Measurements from ENCODE around the gene ASAP2.
A peak's percentile ranks its signal among the peaks of the same experiment; 100 is the strongest.

ASAP2 gene

DNA sequence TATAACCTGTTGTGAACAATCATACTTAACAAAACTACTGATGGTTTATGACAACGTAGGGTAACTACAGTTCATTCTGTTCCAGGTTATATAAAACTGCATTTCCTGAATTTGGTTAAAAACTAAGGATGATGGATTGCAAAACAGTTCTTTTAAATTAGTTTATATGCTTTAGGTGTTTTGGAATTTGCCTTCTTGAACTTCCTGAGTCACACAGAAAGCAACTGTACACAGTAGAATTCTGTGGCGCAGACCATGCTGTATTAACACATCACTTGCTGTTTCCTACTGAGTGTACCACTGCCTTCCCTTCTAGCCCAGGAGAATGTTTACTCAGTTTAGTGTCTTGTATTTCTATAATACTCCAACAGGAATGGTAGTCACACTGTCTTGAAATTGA, 197.3 kb downstream of the ASAP2 start:
- no peak for ATAC-seq

DNA sequence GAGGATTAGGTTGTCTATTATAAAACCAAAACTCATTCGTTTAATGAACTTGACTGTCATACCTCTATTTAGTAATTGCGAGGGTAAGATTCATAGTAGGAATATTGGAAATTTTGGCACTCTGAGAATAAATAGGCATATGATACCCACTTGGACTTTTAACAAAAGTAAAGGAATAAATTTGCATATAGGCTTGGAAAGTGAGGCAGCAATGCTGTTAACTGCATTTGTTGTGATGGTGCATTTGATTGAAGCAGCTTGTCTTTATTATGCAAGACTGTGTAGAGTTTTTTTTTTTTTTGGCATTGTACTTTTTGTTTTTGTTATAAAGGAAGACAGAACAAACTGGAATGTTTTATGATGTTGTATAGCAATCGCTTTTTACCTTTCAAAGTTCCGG, 197.8 kb downstream of the ASAP2 start:
- no peak for ATAC-seq
- no peak for DNase-seq

More for the DNA sequence above, 197.3 kb downstream of the ASAP2 start:
- no peak for DNase-seq

DNA sequence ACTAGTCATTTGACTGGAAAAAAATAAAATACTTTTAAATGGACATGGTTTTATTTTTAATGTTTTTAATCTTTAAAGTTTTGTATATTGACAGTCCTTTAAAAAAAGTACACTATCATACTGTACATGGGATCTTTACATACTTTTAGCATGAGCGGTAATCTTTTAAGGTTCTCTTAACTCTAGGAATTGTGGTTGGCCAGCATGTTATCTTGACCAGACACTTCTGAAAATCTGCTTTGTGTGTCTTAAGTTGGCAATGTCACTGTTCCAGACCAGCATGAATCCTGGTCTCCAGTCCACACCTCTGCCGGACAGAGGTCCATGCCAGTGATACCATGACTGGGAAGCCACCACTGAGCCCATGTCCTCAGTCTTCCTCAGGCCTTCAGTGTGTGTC, 199.0 kb downstream of the ASAP2 start:
- DNase-seq (no peak), ATAC-seq (no peak)

DNA sequence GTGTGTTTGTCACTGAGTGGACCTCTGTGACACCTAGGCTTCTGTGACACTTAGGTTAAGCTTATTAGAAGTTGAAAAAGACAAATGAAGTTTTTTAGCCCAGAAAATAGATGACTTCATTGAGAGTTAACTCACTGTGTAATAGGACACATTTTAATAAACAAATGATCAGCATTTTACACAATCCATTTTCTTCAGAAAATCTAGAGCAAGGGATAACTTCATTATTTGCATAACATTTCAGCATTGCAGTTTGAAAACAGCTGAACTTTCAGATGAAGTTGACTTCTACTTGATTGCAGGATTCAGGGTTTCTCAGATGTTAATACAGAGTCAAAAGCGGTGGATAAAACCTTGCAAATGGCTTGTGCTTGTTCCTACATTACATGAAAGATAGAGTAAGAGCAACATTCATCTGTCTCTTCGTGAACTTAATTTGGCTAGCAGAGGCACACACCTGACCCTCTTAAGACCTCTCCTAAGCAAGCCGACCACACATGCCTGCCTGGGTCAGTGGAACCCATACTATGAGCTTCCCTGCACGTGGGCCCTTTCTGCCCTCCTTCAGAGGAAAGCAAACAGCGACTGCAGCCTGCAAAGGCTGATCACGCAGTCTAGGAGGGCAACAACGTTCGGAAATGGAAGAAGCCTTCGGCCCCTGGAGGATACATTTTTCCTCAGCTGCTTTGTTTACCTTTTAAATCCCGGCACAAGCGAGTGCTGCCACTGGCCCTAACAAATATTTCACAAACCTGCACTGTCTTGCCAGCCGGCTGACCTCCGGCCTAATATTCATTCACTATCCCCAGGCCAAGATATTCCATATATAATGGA, 200.1 kb downstream of the ASAP2 start:
- ATAC-seq (no peak), DNase-seq (no peak)

DNA sequence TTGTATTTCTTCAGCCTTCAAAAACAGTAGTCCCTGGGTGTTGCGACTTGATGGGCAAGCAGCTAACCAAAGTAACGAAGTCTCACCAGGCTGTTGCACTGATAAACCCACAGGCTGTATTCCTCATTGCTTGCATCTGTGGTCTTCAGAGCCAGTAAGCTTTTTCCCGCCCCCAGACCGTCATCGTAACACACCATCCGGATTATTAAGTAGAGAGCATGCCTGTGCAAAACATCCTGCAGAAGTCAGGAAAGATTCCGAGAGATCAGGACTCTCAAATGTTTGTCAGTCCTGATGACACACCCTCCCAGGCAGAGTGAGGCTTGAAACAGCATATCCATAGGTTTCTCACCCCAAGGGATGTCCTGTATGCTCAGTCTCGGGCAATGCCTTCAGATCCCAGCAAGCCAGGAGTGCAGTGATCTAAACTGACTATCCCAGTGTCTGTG, 200.8 kb downstream of the ASAP2 start:
- ATAC-seq = no peak
- DNase-seq = no peak

DNA sequence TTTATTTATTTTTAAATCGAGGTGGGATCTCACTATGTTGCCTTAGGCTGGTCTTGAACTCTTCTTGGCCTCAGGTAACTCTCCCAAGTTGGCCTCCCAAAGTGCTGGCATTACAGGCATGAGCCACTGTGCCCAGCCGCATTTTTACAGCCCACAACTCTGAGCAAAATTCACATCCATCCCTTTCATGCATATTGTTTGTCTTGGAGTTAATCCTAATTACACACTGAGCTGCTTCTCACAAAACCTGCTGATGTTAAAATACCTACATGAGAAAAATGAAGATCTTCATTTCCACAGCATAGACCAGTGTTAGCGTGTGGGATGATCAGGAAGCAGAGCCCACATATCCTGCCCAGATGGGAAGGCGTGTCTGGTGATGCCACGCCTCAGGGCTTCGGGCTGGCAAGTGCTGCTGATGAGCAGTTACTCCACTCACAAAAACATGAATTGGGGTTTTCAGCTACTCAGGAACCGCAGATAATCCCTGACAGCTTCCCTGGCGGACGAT, 202.1 kb downstream of the ASAP2 start:
- DNase-seq (no peak), ATAC-seq (no peak)

DNA sequence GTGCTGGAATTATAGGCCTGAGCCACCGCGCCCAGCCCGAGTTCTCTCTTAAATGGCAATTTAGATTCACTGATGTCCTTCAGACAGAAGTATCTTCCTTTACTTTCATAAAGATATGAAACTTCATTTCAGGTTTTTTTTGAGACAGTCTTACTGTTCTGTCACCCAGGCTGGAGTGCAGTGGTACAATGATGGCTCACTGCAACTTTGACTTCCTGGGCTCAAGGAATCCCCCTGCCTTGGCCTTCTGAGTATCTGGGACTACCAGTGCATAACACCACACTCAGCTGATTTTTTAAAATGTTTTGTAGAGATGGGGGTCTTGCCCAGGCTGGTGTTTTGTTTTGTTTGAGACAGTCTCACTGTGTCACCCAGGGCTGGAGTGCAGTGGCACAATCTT, 203.5 kb downstream of the ASAP2 start:
- no peak for DNase-seq

DNA sequence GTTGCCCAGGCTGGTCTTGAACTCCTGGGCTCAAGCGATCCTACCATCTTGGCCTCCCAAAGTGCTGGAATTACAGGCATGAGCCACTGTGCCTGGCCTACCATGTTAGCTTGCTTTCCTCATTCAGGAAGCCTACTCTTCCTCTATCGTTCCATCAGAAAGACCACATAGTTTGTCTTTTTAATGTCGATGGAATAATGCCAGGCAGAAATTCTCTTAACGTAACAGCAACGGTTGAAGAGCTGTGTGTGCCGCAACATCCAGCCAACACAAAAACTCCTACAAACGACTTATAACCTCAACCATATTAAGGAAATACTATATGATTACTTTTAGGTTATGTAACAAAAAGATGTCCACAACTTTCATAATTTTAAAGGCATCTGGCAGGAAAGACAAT, 206.2 kb downstream of the ASAP2 start:
- ATAC-seq = no peak
- DNase-seq = no peak

More for the DNA sequence above, 203.5 kb downstream of the ASAP2 start:
- ATAC-seq = peak; percentile 71

DNA sequence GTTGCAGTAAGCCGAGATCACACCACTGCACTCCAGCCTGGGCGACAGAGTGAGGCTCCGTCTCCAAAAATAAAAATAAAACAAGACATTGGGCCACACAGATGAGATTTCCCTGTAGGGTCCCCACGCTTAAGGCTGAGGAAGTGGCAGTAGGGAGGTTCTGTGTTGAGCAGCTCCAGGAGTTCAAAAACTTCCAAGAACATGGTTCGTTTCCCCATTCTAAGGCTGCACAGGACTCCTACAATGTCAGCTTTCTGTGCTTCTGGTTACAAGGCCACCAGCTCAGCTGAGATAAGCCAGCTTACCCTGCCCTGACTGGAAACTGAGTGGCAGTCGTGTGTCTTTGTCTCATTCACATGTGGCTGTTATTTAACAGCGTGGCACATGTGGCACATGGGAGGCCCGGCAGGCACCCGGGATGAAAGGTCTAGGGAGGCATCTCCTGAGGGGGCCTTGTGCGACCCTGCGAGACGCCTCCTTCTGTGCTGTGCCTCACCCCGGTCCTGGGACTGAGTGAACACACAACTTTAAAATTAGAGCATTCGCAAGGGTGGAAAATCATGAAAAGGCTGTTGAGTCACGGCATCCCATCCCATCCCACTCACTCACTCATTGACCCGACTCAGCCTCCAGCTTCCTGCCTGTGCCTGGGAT, 209.0 kb downstream of the ASAP2 start:
- ATAC-seq (peak; percentile 23), DNase-seq (no peak)

DNA sequence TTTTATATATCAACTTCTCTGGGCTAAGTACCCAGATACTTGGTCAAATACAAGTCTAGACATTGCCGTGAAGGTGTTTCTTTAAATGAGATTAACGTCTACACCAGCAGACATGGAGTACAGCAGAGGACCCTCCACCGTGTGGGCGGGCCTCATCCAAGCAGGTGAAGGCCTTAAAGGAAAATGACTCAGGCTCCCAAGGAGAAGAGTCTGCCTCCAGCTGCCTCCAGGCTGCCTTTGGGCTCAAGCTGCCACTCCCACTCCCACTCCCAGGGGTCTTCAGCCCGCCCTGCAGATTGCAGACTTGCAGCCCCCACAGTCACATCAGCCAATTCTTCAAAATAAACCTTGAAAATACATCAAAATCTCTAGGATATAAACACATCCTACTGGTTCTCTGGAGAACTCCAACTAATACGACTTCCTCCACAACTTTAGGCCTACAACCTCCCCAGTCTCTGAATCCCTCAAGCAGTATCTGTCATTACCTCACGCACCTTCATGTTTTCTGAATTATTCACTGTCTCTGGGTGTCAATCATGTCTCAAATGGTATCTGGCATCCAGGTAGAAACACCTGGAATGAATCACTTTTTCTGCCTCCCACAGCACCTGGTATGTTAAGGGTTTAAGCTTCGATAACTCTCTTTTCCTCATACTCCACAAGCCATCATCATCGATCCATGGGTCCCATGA, 209.8 kb downstream of the ASAP2 start:
- ATAC-seq = no peak
- no peak for DNase-seq

DNA sequence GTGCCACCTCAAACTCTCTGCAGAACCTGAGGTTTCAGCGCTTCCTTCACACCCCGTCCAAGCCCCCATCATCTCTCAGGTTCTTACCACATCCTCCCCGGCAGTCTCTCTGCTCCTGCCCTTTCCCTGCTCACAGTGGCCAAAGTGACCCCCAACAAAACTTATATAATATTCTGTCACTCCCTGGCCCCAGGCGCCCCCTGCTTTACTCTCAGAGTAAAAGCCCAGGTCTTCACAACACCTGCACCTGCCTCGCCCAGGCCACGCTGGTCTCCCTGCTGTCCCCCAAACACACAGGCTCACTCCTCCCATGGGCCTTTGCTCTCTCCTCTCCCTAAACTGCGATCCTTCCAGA, 210.3 kb downstream of the ASAP2 start:
- peak; percentile 14 for ATAC-seq
- DNase-seq = no peak

DNA sequence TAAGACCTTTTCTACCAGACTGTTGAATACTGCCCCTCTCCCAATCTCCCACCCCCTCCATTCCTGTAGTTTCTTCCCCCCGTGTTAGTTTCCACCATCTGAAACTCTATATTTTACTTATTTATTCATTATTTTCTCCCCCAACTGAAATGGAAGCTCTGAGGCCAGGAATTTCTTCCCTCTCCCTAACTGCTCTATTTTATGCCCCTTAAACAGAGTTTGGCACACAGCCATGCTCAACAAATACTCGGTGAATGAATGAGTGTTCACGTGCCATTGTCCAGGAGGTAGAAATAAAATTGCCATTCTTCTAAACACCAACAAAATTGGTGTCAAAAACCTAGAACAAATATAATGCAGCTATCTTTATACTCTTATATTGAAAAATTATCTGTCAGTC, 211.1 kb downstream of the ASAP2 start:
- ATAC-seq = no peak
- DNase-seq = no peak

DNA sequence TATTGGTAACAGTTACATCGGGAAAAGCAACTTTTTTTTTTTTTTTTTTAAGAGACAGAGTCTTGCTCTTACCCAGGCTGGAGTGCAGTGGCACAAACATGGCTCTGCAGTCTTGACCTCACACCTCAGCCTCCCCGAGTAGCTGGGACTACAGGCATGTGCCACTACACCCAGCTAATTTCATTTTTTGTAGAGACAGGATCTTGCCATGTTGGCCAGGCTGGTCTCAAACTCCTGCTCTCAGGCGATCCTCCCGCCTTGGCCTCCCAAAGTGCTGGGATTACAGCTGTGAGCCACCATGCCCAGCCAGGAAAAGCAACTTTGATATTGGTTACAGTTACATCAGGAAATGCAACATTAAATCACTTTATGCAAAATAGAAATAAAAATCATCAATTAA, 212.1 kb downstream of the ASAP2 start:
- ATAC-seq = no peak
- no peak for DNase-seq

DNA sequence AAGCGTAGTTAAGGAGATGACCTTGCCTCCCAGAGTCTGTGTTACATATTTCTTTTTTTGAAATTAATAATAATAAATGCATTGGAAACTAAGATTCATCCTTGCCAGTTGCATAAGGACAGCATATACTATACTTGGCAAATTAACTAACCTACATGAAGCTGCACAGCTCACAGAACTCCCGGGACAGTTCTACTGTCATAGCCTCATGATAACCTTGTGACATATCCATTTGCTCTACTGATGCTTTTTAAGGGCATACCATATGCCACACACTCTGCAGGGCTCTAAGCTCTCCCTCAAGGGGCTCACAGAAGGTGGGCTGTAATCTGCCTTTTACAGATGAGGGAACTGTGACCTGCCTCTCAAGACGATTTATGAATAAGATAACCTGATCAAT, 212.9 kb downstream of the ASAP2 start:
- no peak for ATAC-seq
- DNase-seq = no peak

DNA sequence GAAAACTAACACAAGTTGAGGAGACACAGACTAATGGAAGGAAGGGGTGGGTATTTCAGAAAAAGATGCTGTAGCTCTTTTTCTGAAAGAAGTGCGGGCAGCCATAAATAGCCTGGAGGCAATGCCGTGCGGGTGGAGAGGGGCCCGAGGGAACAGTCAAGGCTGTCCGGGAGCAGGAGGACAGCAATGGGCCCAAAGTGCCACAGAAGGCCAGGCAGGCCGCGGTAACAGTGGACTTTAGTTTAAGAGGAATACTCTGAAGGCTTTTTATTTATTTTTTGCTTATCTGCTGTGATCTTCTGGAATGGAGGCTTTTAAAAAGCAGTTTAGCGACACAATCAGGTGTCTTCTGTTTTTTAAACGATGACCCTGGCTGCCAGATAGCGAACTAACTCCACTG, 213.9 kb downstream of the ASAP2 start:
- ATAC-seq (no peak), DNase-seq (no peak)

DNA sequence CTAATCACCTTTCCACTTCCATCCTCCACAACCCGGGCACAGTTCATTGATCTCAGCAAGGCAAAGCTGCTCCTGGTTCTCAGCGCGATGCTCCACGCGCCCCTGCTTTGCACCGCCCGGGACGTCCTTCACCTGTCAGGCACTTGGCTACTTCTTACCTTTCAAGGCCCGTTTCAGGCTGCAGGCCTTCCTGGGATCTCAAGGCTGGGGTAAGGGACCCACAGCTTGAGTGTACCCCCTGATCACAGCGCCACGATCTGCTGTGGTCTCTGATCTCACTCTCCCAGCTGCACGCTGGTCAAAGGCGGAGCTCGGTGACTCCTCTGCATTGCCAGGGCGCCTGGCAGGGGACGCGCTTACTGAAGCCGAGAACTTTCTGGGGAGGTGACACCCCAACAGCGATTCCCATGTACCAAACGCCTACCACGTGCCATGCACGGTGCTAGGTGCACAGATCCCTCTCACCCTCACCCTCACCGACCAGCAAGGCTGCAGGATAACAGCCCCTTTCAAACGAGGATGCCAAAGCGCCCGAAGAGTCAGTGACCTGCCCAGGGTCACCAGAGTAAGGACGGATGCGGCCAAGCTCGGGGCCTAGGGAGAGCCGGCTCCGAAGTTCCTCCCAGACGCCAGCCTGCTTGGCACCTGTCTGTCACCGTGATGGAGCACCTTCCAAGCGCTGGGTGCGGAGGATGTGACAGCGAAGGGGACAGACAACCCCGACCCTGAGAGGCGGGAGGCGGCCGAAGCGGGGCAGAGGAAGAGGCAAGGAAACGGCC, 215.9 kb downstream of the ASAP2 start:
- ATAC-seq = peak; percentile 44

DNA sequence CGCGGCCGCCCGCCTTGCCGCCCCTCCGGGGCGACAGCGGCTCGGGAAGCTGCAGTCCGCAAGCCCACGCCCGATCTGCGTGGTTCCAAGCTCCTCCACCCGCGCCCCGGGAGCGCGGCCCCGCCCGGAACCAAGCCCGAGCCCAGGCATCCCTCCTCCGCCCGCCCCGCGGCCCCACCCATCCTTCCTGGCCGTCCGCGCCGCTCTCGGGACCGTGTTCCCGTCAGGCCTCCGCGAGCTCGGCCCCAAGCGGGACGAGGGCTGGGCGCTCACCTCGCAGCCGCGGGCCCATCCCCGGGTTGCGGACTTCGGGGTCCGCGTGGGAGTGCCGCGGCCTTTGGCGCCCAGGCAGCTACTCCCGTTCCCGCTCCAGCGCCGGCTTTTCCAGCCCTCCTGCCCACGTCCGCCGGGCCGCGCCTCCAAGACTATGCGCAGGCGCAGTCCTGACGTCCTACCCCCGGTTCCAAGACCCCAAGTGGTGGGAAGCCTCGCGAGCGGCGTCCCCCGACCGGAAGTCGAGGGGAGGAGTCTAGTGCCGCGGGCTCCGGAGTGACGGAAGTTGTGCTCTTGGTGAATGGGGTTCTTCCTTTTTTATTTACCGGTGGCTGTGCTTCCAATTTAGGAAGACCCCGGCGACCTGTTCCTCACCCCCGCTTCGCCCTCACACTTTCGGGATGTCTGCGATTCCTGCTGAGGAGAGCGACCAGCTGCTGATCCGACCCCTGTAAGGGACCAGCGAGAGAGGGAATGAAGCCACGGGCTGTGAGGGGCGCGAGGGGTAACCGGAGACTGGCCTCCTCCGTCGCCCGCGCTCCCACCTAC, 216.7 kb downstream of the ASAP2 start, which contains the start of the genes CPSF3 and ITGB1BP1:
Gene CPSF3 (plus strand): TSS at position 555 of the 822 bp plus-strand sequence. CDS start 120 bp downstream, at position 675.
Gene ITGB1BP1 (minus strand): TSS at position 429 of the 822 bp plus-strand sequence. CDS start 4,831 bp downstream, outside the sequence.
- ATAC-seq (peak; percentile 91), DNase-seq (peak; percentile 99)

More for the DNA sequence above, 215.9 kb downstream of the ASAP2 start:
- DNase-seq = peak; percentile 59

DNA sequence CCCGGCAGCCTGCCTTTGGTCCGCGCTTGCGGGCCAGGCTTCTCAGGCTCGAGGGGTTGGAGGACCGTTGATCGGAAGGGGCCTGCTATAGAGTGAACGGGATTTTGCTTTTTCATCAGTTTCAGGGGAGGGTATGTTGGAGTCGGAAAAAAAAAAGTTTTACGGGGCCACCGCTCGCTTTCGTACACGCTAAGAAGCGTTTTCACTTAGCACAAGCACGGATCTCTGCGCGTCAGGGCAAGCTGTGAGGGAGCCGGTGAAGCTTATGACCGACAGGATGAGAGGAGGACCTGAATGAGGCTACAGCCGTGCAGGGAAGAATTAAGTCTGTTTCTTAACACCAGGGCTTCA, 217.3 kb downstream of the ASAP2 start:
- DNase-seq (peak; percentile 26), ATAC-seq (peak; percentile 1)

DNA sequence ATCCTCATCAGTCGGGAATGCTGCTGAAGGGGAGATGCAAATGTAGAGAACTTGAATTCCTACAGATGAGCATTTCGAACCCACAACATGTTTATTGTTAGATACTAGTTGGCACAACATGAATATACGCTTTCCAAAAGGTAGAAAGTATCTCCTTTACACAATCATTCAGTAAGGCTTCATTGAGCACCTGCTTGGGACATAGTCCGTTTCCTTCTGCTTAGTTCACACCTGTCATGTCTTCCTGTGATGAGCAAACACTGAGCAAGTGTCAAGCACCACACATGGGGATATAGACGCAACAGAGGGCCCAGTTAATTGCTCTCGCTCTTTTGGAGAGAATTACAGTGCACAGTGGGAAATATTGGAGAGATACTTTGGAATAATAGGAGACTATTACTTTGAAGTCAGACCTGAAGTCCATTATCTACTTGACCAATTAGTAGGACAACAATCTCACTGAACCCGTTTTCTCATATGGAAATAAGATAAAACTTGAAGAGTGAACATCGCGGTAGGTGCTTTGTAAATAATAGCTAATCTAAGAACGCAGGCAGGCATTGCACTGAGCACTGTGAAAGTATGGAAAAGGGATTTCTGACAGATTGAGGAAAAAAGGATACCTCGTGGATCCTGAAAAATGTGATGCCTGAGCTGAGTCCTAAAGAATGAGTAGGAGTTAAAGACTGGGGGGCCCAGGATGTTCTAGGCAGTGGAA, 218.0 kb downstream of the ASAP2 start:
- DNase-seq = no peak
- no peak for ATAC-seq

DNA sequence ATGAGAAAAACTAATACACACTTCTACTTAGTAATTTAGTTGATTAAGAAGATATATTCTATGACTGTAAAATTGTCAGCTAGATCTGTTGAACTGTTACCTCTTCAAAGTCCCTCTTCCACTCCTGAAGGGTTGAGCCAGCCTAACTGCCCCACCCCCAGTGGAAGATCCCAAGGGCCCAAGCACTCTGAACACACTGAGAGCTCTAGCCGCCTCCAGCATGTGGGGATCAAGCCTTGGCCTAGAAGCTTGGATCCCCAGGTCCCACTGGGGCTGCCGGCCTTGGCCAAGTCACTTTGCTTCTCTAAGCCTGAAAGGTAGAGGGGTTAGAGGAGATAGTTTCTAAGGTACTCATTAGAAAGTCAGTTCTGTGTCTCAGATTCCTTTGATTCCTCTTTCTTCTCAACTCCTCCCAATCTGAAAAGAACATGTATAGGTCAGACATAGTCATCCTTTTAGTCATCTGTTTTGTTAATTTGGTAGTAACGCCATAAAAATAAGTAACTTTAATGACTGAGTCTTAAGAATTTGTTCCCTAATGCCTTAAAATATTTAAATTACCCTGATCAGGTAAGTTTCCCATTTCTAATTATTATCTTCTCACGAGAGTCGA, 222.5 kb downstream of the ASAP2 start:
- ATAC-seq = no peak

More for the DNA sequence above, 222.5 kb downstream of the ASAP2 start:
- no peak for DNase-seq
